Caco-2 (cell line): ENCODE data around the gene PTPRG. TPM values are rescaled to one million over a fixed set of nuclear protein-coding genes. Genes with fewer than 3 reads are reported as not detected.

Source experiments
- BruUV-seq: library from RNA; stranded (reverse); fragments of 400-500 nt; replicated peaks from 2 replicates; lab custom pipeline; 2021; lab: Mats Ljungman, UMichigan
- CTCF ChIA-PET: fragments of 300-600 bp; sonication (Branson Sonifier 250); formaldehyde crosslinking; loops from one replicate; lab custom pipeline; 2022; ENCODE audit warnings: antibody characterized with exemption; lab: Charles Lee
- POLR2A ChIA-PET: fragments of 300-600 bp; sonication (Branson Sonifier 250); formaldehyde crosslinking; loops from one replicate; lab custom pipeline; 2022; ENCODE audit warnings: antibody characterized with exemption; lab: Charles Lee
- DNase-seq, 2 experiments: peaks; one replicate each; pipeline versions ENCODE4 v3.0.0 to v3.0.0-alpha.2; 2020 to 2022
- H3K27me3 ChIP-seq: replicated peaks from 2 replicates; pipeline ENCODE4 v1.6.0; 2011; ENCODE audit warnings: low read length; ENCODE audit not compliant: control insufficient read depth, insufficient read depth
- H3K36me3 ChIP-seq: 2 replicates; pipeline ENCODE4 v1.5.1; 2011; ENCODE audit warnings: low read length; ENCODE audit not compliant: control insufficient read depth, insufficient read depth
- H3K4me1 ChIP-seq: fragments of 250-450 bp; sonication (Bioruptor Pico); 2 replicates; pipeline ENCODE4 v1.5.1; 2020; ENCODE audit warnings: mild to moderate bottlenecking
- H3K4me3 ChIP-seq: 2 replicates; pipeline ENCODE4 v1.5.1; 2011; ENCODE audit warnings: low read depth, mild to moderate bottlenecking, control low read depth, low read length
- H3K9me3 ChIP-seq: fragments of 250-450 bp; sonication (Bioruptor Pico); 2 replicates; pipeline ENCODE4 v1.5.1; 2020; ENCODE audit warnings: mild to moderate bottlenecking, moderate library complexity
- H3K27ac Mint-ChIP-seq: one replicate; pipeline ENCODE4 v1.8.0; 2022; ENCODE audit warnings: mixed read lengths; ENCODE audit not compliant: unreplicated experiment
- H3K27me3 Mint-ChIP-seq: one replicate; pipeline ENCODE4 v1.8.0; 2022; ENCODE audit warnings: mixed read lengths; ENCODE audit not compliant: insufficient read depth, unreplicated experiment
- H3K36me3 Mint-ChIP-seq: one replicate; pipeline ENCODE4 v1.8.0; 2022; ENCODE audit warnings: mild to moderate bottlenecking, mixed read lengths; ENCODE audit not compliant: insufficient read depth, unreplicated experiment
- H3K4me1 Mint-ChIP-seq: one replicate; pipeline ENCODE4 v1.8.0; 2022; ENCODE audit warnings: low read depth, mixed read lengths; ENCODE audit not compliant: unreplicated experiment
- H3K4me3 Mint-ChIP-seq: one replicate; pipeline ENCODE4 v1.8.0; 2022; ENCODE audit warnings: mild to moderate bottlenecking, moderate library complexity, mixed read lengths; ENCODE audit not compliant: unreplicated experiment
- H3K9me3 Mint-ChIP-seq: one replicate; pipeline ENCODE4 v1.8.0; 2022; ENCODE audit warnings: mixed read lengths; ENCODE audit not compliant: unreplicated experiment
- CTCF ChIP-seq, 2 experiments: fragments of 200-600 bp in 1 of 2; IDR thresholded peaks; 1 replicate in 1 of 2; 2 replicates in 1 of 2; pipeline versions ENCODE4 v1.5.1 to v1.8.0; 2011 to 2022; ENCODE audit warnings: antibody characterized with exemption in 1 of 2, control low read depth in 1 of 2, inconsistent platforms in 1 of 2, low read depth in 1 of 2, low read length in 1 of 2, mild to moderate bottlenecking in 1 of 2, moderate library complexity in 1 of 2; ENCODE audit not compliant: insufficient read depth in 1 of 2, severe bottlenecking in 1 of 2, unreplicated experiment in 1 of 2
- intact Hi-C: fragments of 100-400 bp; cut with micrococcal nuclease; formaldehyde crosslinking; loops from one replicate; pipeline ENCODE4 v1.10.0; 2022; ENCODE audit not compliant: unreplicated experiment
- total RNA-seq: library from RNA; stranded (reverse); gene quantifications from 2 replicates; pipeline ENCODE4 v1.2.3, GENCODE V29; 2022

PTPRG gene
- total RNA-seq, 1 experiment from 2014 or later: 46.4 TPM

DNA sequence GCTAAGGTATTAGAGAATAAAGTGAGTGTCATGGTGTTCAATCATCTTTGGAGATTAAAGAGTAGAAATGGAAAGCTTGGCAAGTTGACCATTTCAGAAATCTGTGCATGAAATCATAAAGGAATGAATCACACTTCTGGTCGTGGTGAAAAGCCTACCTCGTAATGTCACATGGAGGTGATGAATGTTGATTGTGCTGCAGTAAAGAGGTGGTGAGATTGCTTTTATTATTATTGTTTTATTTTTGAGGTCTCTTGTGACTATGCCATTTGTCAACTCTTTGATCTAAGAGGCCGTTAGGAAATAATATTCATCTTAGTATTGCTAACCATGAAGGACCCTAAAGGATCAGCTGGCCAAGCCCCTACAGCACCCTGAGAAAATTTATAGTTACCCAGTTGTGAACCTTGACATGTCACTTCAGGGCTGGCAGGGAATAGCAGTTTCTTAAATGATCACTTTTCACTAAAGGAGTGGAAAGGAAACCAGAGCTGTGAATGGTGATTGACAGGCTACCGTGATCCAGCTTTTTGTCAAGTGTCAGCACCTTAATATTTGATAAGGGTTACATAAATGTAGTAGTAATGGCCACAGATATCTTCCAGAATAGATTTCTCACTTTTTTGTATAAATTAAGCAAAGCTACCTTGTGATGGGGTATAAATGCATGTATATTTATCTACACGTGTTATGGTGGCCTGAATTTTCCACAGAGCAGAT is 203.9 kb downstream of the PTPRG start:
- CTCF ChIA-PET: no interaction called here

DNA sequence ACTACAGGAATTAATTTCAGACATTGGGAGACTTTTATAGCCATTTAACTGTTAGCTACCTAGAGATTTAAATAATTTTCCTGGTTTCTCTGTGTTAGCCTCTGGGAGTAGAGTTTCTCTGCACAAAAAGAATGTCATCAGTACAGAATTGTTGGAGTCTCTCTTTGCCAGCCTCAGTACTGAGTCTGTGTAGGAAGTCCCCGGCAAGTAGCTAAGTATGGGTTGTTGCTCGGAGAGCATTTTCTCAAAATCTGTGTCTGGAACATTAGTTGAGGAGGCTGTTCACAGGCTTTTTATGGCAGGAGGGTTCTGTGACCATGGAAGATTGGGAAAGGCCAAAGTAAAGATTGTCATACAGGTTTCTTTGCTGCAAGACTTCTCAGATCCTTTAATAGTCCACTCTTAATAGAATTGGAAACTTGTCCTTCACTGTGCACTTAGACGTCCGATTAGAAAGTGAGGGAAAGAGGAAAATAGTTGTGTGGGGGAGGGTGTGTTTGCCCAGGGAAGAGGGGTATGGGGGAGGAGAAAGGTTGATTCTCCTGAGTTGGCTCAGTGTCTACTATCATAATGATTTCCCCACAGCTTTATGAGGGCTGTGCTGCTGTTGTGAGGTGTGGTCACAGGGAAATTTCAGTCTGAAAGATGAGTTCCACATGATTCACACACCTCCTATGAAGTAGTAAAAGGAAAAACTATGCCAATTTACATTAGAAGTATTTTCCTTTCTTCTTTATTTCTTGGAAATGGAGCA is 207.1 kb downstream of the PTPRG start:
- no peak overlapping the region for H3K4me3 ChIP-seq
- H3K4me3 Mint-ChIP-seq: no peak overlapping the region
- no peak overlapping the region for H3K27ac Mint-ChIP-seq
- no peak for DNase-seq
- no peaks in the 10 kb centered on the region for H3K27me3 ChIP-seq
- POLR2A ChIA-PET: no interaction called here
- H3K9me3 ChIP-seq: no peaks in the 10 kb centered on the region
- no peaks in the 10 kb centered on the region for H3K9me3 Mint-ChIP-seq
- CTCF ChIA-PET: no interaction called here
- BruUV-seq: no TSS peak
- no peaks in the 10 kb centered on the region for H3K36me3 Mint-ChIP-seq
- intact Hi-C loops: no loop called here
- H3K36me3 ChIP-seq: no peaks in the 10 kb centered on the region
- no peaks in the 10 kb centered on the region for H3K4me1 Mint-ChIP-seq
- no peaks in the 10 kb centered on the region for H3K27me3 Mint-ChIP-seq
- H3K4me1 ChIP-seq: no peaks in the 10 kb centered on the region
- no peak for TF ChIP-seq CTCF (IDR thresholded peaks at IDR 0.05; ENCODE audit: insufficient read depth in 1 of 2, low read depth in 1 of 2, low read length in 1 of 2, severe bottlenecking in 1 of 2, unreplicated experiment in 1 of 2)

More for the DNA sequence above, 203.9 kb downstream of the PTPRG start:
- Mint-ChIP-seq H3K27ac (no peak overlapping the region), H3K4me1 (no peaks in the 10 kb centered on the region), H3K36me3 (no peaks in the 10 kb centered on the region), H3K9me3 (no peaks in the 10 kb centered on the region), H3K4me3 (no peak overlapping the region), H3K27me3 (no peaks in the 10 kb centered on the region)
- Histone ChIP-seq H3K36me3 (no peaks in the 10 kb centered on the region), H3K27me3 (no peaks in the 10 kb centered on the region), H3K4me3 (no peak overlapping the region), H3K4me1 (no peaks in the 10 kb centered on the region), H3K9me3 (no peaks in the 10 kb centered on the region)
- no peak for TF ChIP-seq CTCF (IDR thresholded peaks at IDR 0.05; ENCODE audit: insufficient read depth in 1 of 2, low read depth in 1 of 2, low read length in 1 of 2, severe bottlenecking in 1 of 2, unreplicated experiment in 1 of 2)
- DNase-seq: no peak
- intact Hi-C loops: no loop called here
- POLR2A ChIA-PET: no interaction called here
- no TSS peak for BruUV-seq

GRCh38 chr3:61769266-61769990 is 208.1 kb downstream of the PTPRG start:
- TF ChIP-seq CTCF (IDR thresholded peaks at IDR 0.05; ENCODE audit: insufficient read depth in 1 of 2, low read depth in 1 of 2, low read length in 1 of 2, severe bottlenecking in 1 of 2, unreplicated experiment in 1 of 2): no peak
- H3K4me3 ChIP-seq: no peak overlapping the region
- H3K4me3 Mint-ChIP-seq: no peak overlapping the region
- no peak overlapping the region for H3K27ac Mint-ChIP-seq
- H3K27me3 ChIP-seq: no peaks in the 10 kb centered on the region
- no peaks in the 10 kb centered on the region for H3K36me3 Mint-ChIP-seq
- no TSS peak for BruUV-seq
- H3K4me1 ChIP-seq: no peaks in the 10 kb centered on the region
- ChIA-PET POLR2A (no interaction called here), CTCF (no interaction called here)
- intact Hi-C loops: no loop called here
- DNase-seq: no peak
- no peaks in the 10 kb centered on the region for H3K36me3 ChIP-seq
- no peaks in the 10 kb centered on the region for H3K9me3 Mint-ChIP-seq
- no peaks in the 10 kb centered on the region for H3K4me1 Mint-ChIP-seq
- no peaks in the 10 kb centered on the region for H3K9me3 ChIP-seq
- H3K27me3 Mint-ChIP-seq: no peaks in the 10 kb centered on the region
